KMS-11 (cell line): ENCODE results near the gene TMEM107.
A peak's percentile ranks its signal among the peaks of the same experiment; 100 is the strongest.

Source experiments
- H2AFZ ChIP-seq: fragments of 200-600 bp; sonication (generic); 2 replicates; pipeline ENCODE4 v1.6.1; 2016; ENCODE audit warnings: antibody characterized with exemption, mixed run types, low read depth
- H3K27ac ChIP-seq: fragments of 200-600 bp; sonication (generic); 2 replicates; pipeline ENCODE4 v1.6.1; 2016; ENCODE audit warnings: mild to moderate bottlenecking, mixed run types
- H3K27me3 ChIP-seq: fragments of 200-600 bp; sonication (generic); 2 replicates; pipeline ENCODE4 v1.6.1; 2017; ENCODE audit warnings: mild to moderate bottlenecking, low read depth, mixed run types, moderate library complexity; ENCODE audit not compliant: insufficient read depth
- H3K36me3 ChIP-seq: fragments of 200-600 bp; sonication (generic); 2 replicates; pipeline ENCODE4 v1.6.1; 2017; ENCODE audit warnings: mild to moderate bottlenecking, mixed run types; ENCODE audit not compliant: insufficient read depth
- H3K4me1 ChIP-seq: fragments of 200-600 bp; sonication (generic); 2 replicates; pipeline ENCODE4 v1.6.1; 2016; ENCODE audit warnings: mild to moderate bottlenecking, low read depth, mixed run types; ENCODE audit not compliant: poor library complexity, severe bottlenecking
- H3K4me2 ChIP-seq: fragments of 200-600 bp; sonication (generic); 2 replicates; pipeline ENCODE4 v1.7.0; 2016; ENCODE audit warnings: mild to moderate bottlenecking, mixed run types
- H3K4me3 ChIP-seq: fragments of 200-600 bp; sonication (generic); IDR thresholded peaks from 2 replicates; pipeline ENCODE4 v1.6.1; 2017; ENCODE audit warnings: low read depth, low read length, mixed read lengths; ENCODE audit not compliant: insufficient read depth
- H3K79me2 ChIP-seq: fragments of 200-600 bp; sonication (generic); 2 replicates; pipeline ENCODE4 v1.6.1; 2016; ENCODE audit warnings: low read depth, mixed run types; ENCODE audit not compliant: insufficient read depth
- H3K9ac ChIP-seq: fragments of 200-600 bp; sonication (generic); 2 replicates; pipeline ENCODE4 v1.6.1; 2016; ENCODE audit warnings: mild to moderate bottlenecking, mixed run types
- H4K20me1 ChIP-seq: fragments of 200-600 bp; sonication (generic); 2 replicates; pipeline ENCODE4 v1.6.1; 2016; ENCODE audit warnings: mild to moderate bottlenecking, mixed run types; ENCODE audit not compliant: insufficient read depth
- CTCF ChIP-seq: fragments of 200-600 bp; sonication (generic); conservative IDR thresholded peaks from 2 replicates; pipeline ENCODE4 v1.6.1; 2017; ENCODE audit warnings: low read depth, mild to moderate bottlenecking, antibody characterized with exemption, low read length, moderate library complexity, mixed read lengths

Gene TMEM107

GRCh38 chr17:8164815-8165131, 11.4 kb downstream of the TMEM107 start:
- Histone ChIP-seq H3K79me2 (no peaks in the 10 kb centered on the region), H3K27ac (no peak overlapping the region), H3K4me2 (no peak overlapping the region), H3K27me3 (no peaks in the 10 kb centered on the region), H4K20me1 (no peaks in the 10 kb centered on the region), H3K4me1 (no peaks in the 10 kb centered on the region), H3K4me3 (no peak overlapping the region), H3K36me3 (no peaks in the 10 kb centered on the region), H2AFZ (no peak overlapping the region), H3K9ac (no peak overlapping the region)
- no peak for TF ChIP-seq CTCF

- TF ChIP-seq CTCF, result no peak
- no peak overlapping the region for H3K4me3 ChIP-seq
- no peak overlapping the region for H3K27ac ChIP-seq
- H3K27me3 ChIP-seq, result no peaks in the 10 kb centered on the region
- no peaks in the 10 kb centered on the region for H3K4me1 ChIP-seq
- no peak overlapping the region for H3K9ac ChIP-seq
- no peaks in the 10 kb centered on the region for H3K36me3 ChIP-seq
- H3K79me2 ChIP-seq, result no peaks in the 10 kb centered on the region
- no peak overlapping the region for H2AFZ ChIP-seq
- H4K20me1 ChIP-seq, result no peaks in the 10 kb centered on the region
- no peak overlapping the region for H3K4me2 ChIP-seq
These were observed 12.0 kb downstream of the TMEM107 start for GRCh38 chr17:8163978-8164814.

- H3K9ac ChIP-seq, result peak overlapping the region; percentile 64; the same call in 1 of the 2 replicates
- H3K79me2 ChIP-seq, result no peaks in the 10 kb centered on the region
- no peaks in the 10 kb centered on the region for H4K20me1 ChIP-seq
- no peak overlapping the region for H3K4me2 ChIP-seq
- no peak overlapping the region for H3K4me3 ChIP-seq
- no peak overlapping the region for H3K27ac ChIP-seq
- TF ChIP-seq CTCF, result no peak
- no peaks in the 10 kb centered on the region for H3K36me3 ChIP-seq
- H2AFZ ChIP-seq, result no peak overlapping the region
- no peaks in the 10 kb centered on the region for H3K4me1 ChIP-seq
- no peaks in the 10 kb centered on the region for H3K27me3 ChIP-seq
These were observed 12.9 kb downstream of the TMEM107 start for GRCh38 chr17:8162997-8163977.

- H3K9ac ChIP-seq, result peak within 1 kb of the TSS; percentile 64
- H3K4me3 ChIP-seq, result no peak within 1 kb of the TSS
- H3K79me2 ChIP-seq, result no peaks in the 10 kb centered on the region
- peak within 1 kb of the TSS; percentile 26; the same call in 1 of the 2 replicates for H3K27ac ChIP-seq
- H3K4me1 ChIP-seq, result no peaks in the 10 kb centered on the region
- H3K36me3 ChIP-seq, result no peaks in the 10 kb centered on the region
- H2AFZ ChIP-seq, result no peak within 1 kb of the TSS
- no peak for TF ChIP-seq CTCF
- peak within 1 kb of the TSS; percentile 29; the same call in 1 of the 2 replicates for H3K4me2 ChIP-seq
- no peaks in the 10 kb centered on the region for H3K27me3 ChIP-seq
- no peaks in the 10 kb centered on the region for H4K20me1 ChIP-seq
These were observed 13.8 kb downstream of the TMEM107 start, which contains the start of gene VAMP2 for GRCh38 chr17:8162233-8162996. TSS of gene VAMP2 (minus strand) at chr17:8162948. CDS start at chr17:8162879, 69 bp downstream.
